Activated T-helper 17 cell treated with anti-CD3 and anti-CD28 coated beads, Interleukin-2, amount 50 U/mL, for 72 hours (primary cell): ENCODE results near the gene FMN2. TPM values are rescaled to one million over a fixed set of nuclear protein-coding genes. Genes with fewer than 3 reads are reported as not detected.

ENCODE experiments used
- ATAC-seq: fragments of 150-1000 bp; cut with Tn5 transposase; replicated peaks from 2 replicates; pipeline ENCODE4 v1.10.0; 2021; ENCODE audit warnings: mild to moderate bottlenecking, moderate library complexity
- H3K27ac Mint-ChIP-seq: one replicate; pipeline ENCODE4 v1.8.0; 2022; ENCODE audit warnings: mixed read lengths
- H3K27me3 Mint-ChIP-seq: one replicate; pipeline ENCODE4 v1.8.0; 2022; ENCODE audit warnings: mixed read lengths
- H3K36me3 Mint-ChIP-seq: one replicate; pipeline ENCODE4 v1.8.0; 2022; ENCODE audit warnings: low read depth, mild to moderate bottlenecking, mixed read lengths
- H3K4me1 Mint-ChIP-seq: one replicate; pipeline ENCODE4 v1.8.0; 2022; ENCODE audit warnings: mixed read lengths
- H3K4me3 Mint-ChIP-seq: one replicate; pipeline ENCODE4 v1.8.0; 2022; ENCODE audit warnings: mild to moderate bottlenecking, mixed read lengths
- H3K9me3 Mint-ChIP-seq: one replicate; pipeline ENCODE4 v1.8.0; 2022; ENCODE audit warnings: mixed read lengths
- total RNA-seq, 2 donors: library from RNA; stranded (reverse); gene quantifications; one replicate each; pipeline ENCODE4 v1.2.3, GENCODE V29; 2022

Gene FMN2
- total RNA-seq, 2 donors from 2014 or later: not detected

DNA sequence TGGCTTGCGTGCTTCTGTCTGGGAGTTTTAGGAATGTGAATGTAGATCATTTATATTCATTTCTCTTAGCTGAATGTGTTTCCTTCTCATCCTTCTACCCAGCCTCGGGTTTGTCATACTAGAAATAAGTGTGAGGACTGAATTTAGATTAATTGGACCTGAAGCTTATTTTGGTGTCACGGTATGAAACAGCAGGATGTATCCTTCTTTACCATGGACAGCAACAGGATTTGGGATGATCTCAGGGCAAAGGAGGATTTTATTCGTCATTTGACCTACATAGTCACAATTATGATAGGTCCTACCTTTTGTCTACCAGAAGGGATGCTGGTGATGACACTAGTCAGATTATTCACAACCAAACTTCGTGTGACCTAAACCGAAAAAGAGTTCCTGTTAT is 127.4 kb downstream of the FMN2 start:
- H3K27ac Mint-ChIP-seq: no peak overlapping the region
- no peak for ATAC-seq
- no peak overlapping the region for H3K4me3 Mint-ChIP-seq
- H3K4me1 Mint-ChIP-seq: no peaks in the 10 kb centered on the region
- H3K27me3 Mint-ChIP-seq: peaks cover 4% of the 10 kb centered on the region
- H3K9me3 Mint-ChIP-seq: peaks cover 4% of the 10 kb centered on the region
- H3K36me3 Mint-ChIP-seq: no peaks in the 10 kb centered on the region

DNA sequence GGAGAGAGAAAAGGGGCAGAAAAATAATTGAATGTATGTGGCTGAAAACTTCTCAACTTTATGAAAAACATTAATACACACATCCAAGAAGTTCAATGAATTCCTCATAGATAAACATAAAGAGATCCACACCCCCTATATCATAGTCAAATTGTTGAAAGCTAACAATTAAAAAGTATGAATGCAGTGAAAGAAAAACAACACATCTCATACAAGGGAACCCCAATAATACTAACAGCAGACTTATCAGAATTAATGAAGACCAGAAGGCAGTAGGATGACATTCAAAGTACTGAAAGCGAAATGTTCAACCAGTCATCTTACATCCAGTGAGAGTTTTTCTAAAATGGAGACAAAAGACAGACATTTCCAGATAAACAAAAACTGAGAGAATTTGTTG is 134.4 kb downstream of the FMN2 start:
- Mint-ChIP-seq H3K36me3 (no peaks in the 10 kb centered on the region), H3K4me1 (no peaks in the 10 kb centered on the region), H3K4me3 (no peak overlapping the region), H3K27me3 (peaks cover 11% of the 10 kb centered on the region), H3K9me3 (peaks cover 24% of the 10 kb centered on the region), H3K27ac (no peak overlapping the region)
- ATAC-seq: no peak

DNA sequence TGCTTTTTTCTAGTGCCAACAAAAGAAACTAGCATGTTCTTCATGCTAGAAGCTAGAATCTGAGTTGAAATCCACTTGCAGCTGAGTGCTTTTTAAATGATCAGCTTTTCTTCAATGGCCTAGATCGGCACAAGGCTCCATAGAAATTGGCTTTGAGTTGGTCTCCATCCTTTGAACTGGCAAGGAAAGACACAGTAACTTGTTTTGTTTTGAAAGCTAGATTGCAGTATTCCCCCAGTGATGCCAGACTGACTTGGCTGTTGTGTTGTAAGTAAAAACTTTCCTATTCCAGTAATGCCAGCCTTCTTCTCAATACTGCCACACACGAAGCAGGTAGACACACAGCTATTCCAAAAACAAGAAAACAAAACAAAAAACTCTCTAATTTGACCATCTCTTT is 139.1 kb downstream of the FMN2 start:
- Mint-ChIP-seq H3K36me3 (no peaks in the 10 kb centered on the region), H3K27me3 (peaks cover 4% of the 10 kb centered on the region), H3K4me1 (no peaks in the 10 kb centered on the region), H3K9me3 (peaks cover 8% of the 10 kb centered on the region), H3K27ac (no peak overlapping the region), H3K4me3 (no peak overlapping the region)
- no peak for ATAC-seq

DNA sequence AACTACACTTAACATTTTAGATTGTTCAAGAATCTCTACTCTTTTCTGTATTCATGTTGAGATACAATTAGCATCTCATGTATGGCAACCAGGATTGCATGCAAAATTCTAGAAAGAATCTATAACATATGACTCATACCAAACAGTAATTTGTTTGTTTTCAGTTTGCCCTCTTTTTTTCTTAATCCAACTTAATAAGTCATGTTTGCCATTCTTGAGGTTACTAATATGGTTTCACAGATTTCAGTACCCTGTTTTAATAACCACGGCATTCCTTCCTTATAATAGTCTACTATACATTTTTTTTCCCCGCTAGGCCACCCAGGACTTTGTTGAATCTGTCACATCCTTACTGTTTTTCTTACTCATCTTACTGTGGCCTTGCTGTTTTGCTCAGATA is 140.8 kb downstream of the FMN2 start:
- Mint-ChIP-seq H3K4me3 (no peak overlapping the region), H3K9me3 (no peaks in the 10 kb centered on the region), H3K36me3 (no peaks in the 10 kb centered on the region), H3K4me1 (no peaks in the 10 kb centered on the region), H3K27ac (no peak overlapping the region), H3K27me3 (peaks cover 5% of the 10 kb centered on the region)
- no peak for ATAC-seq

DNA sequence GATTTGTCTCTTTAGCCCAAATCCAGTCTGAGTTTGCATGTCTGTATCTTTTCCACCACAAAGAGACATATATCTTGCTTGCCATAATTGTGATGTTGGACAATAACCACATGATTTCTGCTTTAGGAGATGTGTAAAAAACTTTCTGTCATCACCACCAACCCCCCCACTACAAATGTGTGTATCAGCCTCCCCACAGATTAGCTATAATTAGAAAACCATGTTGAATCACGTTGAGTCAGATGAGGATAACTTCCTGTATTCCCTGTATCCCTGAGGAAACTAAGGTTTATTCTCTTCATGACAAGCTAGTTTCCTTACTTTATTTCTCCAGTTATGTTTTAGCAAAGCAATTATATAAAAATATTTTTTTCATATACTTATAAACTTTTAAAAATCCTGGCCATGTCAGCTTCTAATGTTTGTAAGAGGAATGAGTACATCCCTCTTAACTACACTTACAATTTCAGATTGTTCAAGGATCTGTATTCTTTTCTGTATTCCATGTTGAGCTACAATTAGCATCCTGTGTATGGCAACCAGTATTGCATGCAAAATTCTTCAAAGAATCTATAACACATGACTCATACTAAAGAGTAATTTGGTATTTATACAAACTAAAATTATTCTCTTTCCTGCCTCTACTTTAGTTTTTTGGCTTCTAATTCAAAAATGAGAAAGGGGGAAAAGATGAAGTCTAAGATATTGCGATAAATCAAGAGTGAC is 143.0 kb downstream of the FMN2 start:
- Mint-ChIP-seq H3K27me3 (peaks cover 3% of the 10 kb centered on the region), H3K36me3 (no peaks in the 10 kb centered on the region), H3K27ac (no peak overlapping the region), H3K4me3 (no peak overlapping the region), H3K4me1 (no peaks in the 10 kb centered on the region), H3K9me3 (no peaks in the 10 kb centered on the region)
- no peak for ATAC-seq

DNA sequence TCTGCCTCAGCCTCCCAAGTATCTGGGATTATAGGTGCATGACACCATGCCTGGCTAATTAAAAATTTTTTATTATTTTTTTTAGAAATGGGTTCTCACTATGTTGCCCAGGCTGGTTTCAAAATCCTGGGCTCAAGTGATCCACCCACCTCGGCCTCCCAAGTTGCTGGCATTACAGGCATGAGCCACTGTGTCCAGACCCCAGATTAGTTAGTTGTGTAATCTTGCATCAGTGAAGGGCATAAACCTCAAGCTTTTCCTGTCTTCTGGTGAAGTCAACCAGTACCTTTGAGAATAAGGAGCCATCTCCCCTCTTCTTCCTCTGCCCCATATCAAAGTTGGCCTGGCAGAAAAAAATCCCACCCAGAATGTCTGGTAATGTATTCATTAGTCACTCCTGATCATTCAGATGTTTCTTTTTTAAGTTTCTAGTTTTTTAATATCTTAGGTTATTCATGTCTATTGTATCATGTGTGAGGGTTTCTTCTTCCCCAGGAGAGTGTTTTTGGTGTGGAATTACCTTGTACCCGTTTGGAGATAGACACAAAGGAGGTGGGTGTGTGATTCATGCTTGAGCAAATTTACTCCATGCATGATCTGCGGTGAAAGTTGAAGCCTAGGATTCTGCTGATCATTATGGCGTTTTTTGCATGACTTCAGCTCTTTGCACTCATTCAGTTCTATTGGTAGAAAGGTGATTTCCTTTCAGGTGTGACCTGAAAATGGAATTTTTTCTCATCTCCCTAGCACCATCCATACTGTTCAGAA is 144.0 kb downstream of the FMN2 start:
- H3K27me3 Mint-ChIP-seq: peaks cover 3% of the 10 kb centered on the region
- no peaks in the 10 kb centered on the region for H3K4me1 Mint-ChIP-seq
- H3K36me3 Mint-ChIP-seq: no peaks in the 10 kb centered on the region
- no peak overlapping the region for H3K27ac Mint-ChIP-seq
- H3K9me3 Mint-ChIP-seq: no peaks in the 10 kb centered on the region
- H3K4me3 Mint-ChIP-seq: no peak overlapping the region
- ATAC-seq: no peak

DNA sequence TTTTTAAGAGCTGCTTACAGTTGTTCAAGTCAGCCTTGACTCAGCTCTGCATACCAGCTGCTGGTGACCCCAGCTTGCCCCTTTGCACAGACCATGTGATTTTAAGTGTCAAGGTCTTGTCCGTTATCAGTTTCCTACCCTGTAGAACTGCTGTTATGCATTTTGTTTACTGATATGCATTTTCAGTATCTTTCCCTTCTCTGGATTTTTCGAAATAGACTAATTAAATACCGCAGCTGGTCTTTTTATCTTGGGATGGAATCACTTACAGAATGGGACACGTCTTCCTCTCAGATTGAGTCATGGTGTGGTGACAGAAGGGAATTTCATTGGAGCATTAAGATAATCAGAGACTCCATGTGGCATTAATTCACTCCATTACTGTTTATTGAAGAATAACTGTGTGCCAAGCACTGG is 145.6 kb downstream of the FMN2 start:
- peaks cover 3% of the 10 kb centered on the region for H3K9me3 Mint-ChIP-seq
- H3K36me3 Mint-ChIP-seq: no peaks in the 10 kb centered on the region
- peaks cover 6% of the 10 kb centered on the region for H3K27me3 Mint-ChIP-seq
- H3K27ac Mint-ChIP-seq: no peak overlapping the region
- H3K4me3 Mint-ChIP-seq: no peak overlapping the region
- ATAC-seq: no peak
- H3K4me1 Mint-ChIP-seq: no peaks in the 10 kb centered on the region

DNA sequence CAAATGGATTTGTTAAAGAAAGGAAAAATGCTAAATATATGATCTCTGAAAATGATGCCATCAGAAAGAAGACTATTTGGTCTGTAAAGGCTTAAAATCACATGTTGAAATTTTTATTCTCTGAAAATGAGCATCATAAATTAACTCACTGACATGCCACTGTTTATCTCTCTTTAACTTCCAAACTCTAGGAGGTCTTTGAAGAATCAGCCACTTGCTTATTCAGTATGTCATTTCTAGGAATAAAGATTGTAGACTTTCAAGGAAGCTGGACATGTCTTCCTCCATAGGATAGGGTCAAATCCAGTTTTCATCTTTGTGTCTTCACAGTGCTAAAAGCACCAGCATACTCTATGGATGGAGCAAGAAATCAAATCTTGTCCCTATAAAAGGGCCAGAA is 147.6 kb downstream of the FMN2 start:
- H3K4me1 Mint-ChIP-seq: no peaks in the 10 kb centered on the region
- H3K27me3 Mint-ChIP-seq: peaks cover 8% of the 10 kb centered on the region
- no peak overlapping the region for H3K4me3 Mint-ChIP-seq
- no peak for ATAC-seq
- peaks cover 4% of the 10 kb centered on the region for H3K9me3 Mint-ChIP-seq
- no peaks in the 10 kb centered on the region for H3K36me3 Mint-ChIP-seq
- no peak overlapping the region for H3K27ac Mint-ChIP-seq

DNA sequence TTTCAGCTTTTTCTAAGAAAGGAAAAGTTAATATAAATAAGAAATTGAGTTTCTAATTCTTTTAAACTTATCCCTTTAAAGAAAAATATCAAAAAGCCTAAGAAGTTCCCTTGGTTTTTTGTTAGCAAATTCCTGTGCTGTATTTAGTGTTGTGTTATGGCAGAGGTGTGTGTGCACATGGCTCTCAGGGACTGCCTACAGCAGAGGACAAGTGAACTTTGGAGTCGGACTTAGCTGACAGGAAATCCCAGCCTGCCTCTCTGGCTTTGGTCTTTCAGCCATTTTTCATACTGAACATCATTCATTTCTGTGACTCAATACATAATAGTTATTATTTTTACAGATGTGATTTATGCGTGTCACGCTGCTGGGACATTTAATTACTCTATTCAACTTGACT is 149.6 kb downstream of the FMN2 start:
- H3K4me3 Mint-ChIP-seq: no peak overlapping the region
- H3K27ac Mint-ChIP-seq: no peak overlapping the region
- no peak for ATAC-seq
- H3K4me1 Mint-ChIP-seq: no peaks in the 10 kb centered on the region
- peaks cover 13% of the 10 kb centered on the region for H3K27me3 Mint-ChIP-seq
- no peaks in the 10 kb centered on the region for H3K36me3 Mint-ChIP-seq
- H3K9me3 Mint-ChIP-seq: peaks cover 4% of the 10 kb centered on the region

DNA sequence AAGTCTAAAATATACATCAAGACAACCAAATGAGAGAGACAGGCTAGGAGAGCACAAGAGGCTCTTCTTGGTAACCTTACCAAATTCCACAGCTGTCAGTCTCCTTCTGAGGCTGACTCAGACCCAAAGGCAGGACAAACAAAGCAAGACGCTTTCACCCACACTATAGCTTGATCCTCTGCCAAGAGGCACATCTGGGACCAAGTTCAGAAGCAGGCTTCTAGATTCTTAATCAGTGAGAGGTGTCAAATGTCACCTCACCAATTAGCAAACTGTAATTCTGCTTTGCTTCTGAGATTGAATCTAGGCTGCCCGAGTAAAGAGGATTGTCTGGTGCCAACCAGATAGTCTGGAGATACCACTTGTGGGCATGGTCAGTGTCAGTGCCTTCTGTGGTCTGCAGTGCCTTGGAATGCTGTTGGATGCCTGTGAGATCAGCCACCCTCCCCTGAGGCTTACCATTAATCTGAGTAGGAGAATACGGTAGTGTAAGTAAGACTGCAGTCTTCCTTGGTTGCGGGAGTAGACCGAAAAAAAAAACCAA is 151.0 kb downstream of the FMN2 start:
- H3K27me3 Mint-ChIP-seq: peaks cover 14% of the 10 kb centered on the region
- no peak for ATAC-seq
- no peak overlapping the region for H3K27ac Mint-ChIP-seq
- no peak overlapping the region for H3K4me3 Mint-ChIP-seq
- no peaks in the 10 kb centered on the region for H3K36me3 Mint-ChIP-seq
- H3K9me3 Mint-ChIP-seq: peaks cover 4% of the 10 kb centered on the region
- no peaks in the 10 kb centered on the region for H3K4me1 Mint-ChIP-seq

DNA sequence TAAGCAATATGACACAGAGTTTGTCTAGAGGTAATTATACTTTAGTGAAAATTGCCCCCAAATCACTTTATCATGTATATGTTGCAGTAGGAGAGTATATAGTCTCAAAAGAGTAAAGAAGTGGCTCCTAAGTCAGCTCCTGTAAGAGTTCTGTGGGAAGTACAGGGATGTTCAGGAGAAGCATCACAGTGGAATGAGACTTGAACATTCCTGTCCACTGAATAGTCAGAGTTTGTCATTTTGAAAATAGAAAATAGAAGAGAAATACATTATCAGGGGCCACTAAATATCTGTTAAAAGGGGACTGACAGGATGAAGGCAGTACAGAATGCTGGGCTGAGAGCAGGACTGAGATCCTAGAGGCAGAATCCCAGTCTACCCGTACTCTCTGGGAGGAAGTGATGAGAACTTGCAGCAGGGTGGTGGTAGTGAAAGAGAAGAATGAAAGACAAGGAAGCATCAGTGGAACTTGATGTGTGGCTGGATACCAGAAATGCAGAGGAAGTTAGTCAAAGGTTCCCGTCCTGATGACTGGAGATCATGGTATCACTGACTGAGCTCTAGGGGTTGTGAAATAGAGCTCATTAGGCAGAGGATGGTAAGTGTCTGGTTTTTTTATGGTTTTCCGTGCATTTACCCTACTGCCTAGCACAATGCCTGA is 153.4 kb downstream of the FMN2 start:
- Mint-ChIP-seq H3K4me3 (no peak overlapping the region), H3K27me3 (peaks cover 14% of the 10 kb centered on the region), H3K9me3 (peaks cover 7% of the 10 kb centered on the region), H3K36me3 (no peaks in the 10 kb centered on the region), H3K4me1 (no peaks in the 10 kb centered on the region), H3K27ac (no peak overlapping the region)
- ATAC-seq: no peak

DNA sequence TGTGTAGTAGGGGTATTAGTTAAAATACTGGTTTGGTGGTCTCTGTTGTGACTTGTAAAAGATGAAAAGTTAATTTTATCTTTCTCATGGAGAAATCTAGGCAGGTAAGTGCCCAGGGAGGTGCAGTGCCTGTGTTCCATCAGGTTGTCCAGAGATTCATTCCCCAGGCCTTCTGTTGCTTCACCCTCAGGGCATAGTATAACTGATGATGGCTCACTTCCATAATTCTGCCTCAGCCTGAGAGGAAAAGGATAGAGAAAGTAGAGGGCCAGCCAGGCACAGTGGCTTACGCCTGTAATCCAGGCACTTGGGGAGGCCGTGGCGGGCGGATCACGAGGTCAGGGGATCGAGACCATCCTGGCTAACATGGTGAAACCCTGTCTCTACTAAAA is 153.9 kb downstream of the FMN2 start:
- Mint-ChIP-seq H3K27me3 (peaks cover 14% of the 10 kb centered on the region), H3K9me3 (peaks cover 7% of the 10 kb centered on the region), H3K36me3 (no peaks in the 10 kb centered on the region), H3K27ac (no peak overlapping the region), H3K4me3 (no peak overlapping the region), H3K4me1 (no peaks in the 10 kb centered on the region)
- no peak for ATAC-seq

DNA sequence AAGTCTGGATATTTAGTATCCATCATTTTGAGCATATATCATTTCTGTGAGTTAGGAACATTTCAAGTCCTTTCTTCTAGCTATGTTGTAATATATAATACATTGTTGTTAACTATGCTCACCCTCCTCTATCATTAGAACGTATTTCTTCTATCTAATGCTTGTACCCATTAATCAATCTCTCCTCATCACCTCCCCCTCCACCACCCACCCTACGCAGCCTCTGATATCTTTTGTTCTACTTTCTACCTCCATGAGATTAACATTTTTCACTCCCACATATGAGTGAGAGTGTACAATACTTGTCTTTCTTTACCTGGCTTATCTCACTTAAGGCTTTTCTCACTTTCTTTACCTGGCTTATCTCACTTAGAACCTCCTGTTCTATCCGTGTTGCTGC is 156.2 kb downstream of the FMN2 start:
- Mint-ChIP-seq H3K4me1 (no peaks in the 10 kb centered on the region), H3K36me3 (no peaks in the 10 kb centered on the region), H3K9me3 (peaks cover 9% of the 10 kb centered on the region), H3K4me3 (no peak overlapping the region), H3K27me3 (peaks cover 8% of the 10 kb centered on the region), H3K27ac (no peak overlapping the region)
- ATAC-seq: no peak

DNA sequence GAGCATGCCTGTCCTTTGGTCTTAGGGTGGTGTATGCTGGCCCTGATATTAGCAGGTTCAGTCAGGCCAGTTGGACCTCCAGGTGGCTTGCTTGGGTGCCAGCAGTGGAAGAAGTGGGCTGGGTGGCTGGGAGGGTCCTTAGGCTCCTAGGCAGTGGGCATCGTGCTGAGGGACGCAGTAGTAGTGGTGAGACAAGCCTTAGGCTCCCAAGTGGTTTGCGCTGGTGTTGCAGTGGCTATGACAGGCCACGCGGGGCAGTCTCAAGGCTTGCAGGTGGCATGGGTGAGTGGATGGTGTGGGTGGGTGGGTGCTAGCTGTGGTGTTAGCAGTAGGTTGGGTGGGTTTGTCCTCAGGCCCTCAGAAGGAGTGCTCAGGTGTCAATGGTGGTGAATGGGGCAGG is 162.3 kb downstream of the FMN2 start:
- no peak overlapping the region for H3K4me3 Mint-ChIP-seq
- no peak for ATAC-seq
- H3K4me1 Mint-ChIP-seq: no peaks in the 10 kb centered on the region
- H3K27ac Mint-ChIP-seq: no peak overlapping the region
- H3K9me3 Mint-ChIP-seq: peaks cover 13% of the 10 kb centered on the region
- H3K27me3 Mint-ChIP-seq: peaks cover 4% of the 10 kb centered on the region
- no peaks in the 10 kb centered on the region for H3K36me3 Mint-ChIP-seq
